Activated CD4-positive, alpha-beta T cell treated with anti-CD3 and anti-CD28 coated beads for 1 hour (primary cell): ENCODE results near the gene NOL12.
"Not testable (repeated sequence)": the region's sequence is repeated elsewhere in the genome, so short reads cannot be mapped to it uniquely, and the experiment has no call there.

Source experiments
- DNase-seq: peaks from one replicate; pipeline ENCODE4 v3.0.0-alpha.2; 2020

NOL12 gene

DNA sequence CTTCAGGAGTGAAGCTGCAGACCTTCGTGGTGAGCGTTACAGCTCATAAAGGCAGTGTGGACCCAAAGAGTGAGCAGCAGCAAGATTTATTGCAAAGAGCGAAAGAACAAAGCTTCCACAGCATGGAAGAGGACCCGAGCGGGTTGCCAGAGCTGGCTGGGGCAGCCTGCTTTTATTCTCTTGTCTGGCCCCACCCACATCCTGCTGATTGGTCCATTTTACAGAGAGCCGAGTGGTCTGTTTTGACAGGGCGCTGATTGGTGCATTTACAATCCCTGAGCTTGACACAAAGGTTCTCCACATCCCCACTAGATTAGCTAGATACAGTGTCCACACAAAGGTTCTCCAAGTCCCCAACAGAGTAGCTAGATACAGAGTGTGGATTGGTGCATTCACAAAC lies 31.1 kb downstream of the NOL12 start:
- DNase-seq: not testable (repeated sequence)

- not testable (repeated sequence) for DNase-seq
Measured at GRCh38 chr22:37717746-37718305, 31.7 kb downstream of the NOL12 start.

DNA sequence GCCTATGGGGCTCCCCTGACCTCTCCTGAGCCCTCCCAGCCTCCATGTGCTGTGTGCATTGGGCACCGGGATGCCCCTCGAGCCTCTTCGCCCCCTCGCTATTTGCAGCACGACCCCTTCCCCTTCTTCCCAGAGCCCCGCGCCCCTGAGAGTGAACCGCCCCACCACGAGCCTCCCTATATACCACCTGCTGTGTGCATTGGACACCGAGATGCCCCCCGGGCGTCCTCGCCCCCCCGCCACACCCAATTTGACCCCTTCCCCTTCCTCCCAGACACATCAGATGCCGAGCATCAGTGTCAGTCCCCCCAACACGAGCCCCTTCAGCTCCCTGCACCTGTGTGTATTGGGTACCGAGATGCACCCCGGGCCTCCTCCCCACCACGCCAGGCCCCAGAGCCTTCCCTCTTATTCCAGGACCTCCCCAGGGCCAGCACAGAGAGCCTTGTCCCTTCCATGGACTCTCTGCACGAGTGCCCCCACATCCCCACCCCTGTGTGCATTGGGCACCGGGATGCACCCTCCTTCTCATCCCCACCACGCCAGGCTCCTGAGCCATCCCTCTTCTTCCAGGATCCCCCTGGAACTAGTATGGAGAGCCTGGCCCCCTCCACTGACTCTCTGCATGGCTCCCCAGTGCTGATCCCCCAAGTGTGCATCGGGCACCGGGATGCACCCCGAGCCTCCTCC lies 39.6 kb downstream of the NOL12 start:
- no peak for DNase-seq

- DNase-seq: no peak
Measured at GRCh38 chr22:37726241-37726887, 40.2 kb downstream of the NOL12 start.

DNA sequence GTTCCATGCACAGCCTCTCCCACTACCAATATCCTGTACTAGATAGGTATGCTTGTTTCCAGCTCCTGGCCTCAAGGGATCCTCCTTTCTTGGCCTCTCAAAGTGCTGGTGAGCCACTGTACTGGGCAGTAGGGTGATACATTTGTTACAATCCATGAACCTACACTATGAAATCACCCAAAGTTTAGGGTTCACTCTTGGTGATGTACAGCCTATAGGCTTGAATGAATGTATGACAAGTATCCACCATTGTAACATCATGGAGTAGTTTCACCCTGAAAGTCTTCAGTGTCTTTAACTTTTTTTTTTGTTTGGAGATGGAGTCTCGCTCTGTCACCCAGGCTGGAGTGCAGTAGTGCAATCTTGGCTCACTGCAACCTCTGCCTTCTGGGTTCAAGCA lies 42.5 kb downstream of the NOL12 start:
- DNase-seq: no peak

GRCh38 chr22:37731804-37732471 lies 45.8 kb downstream of the NOL12 start:
- DNase-seq: no peak

- no peak for DNase-seq
Measured at GRCh38 chr22:37732699-37733607, 46.8 kb downstream of the NOL12 start.

- no peak for DNase-seq
Measured at GRCh38 chr22:37733625-37734401, 47.7 kb downstream of the NOL12 start.

DNA sequence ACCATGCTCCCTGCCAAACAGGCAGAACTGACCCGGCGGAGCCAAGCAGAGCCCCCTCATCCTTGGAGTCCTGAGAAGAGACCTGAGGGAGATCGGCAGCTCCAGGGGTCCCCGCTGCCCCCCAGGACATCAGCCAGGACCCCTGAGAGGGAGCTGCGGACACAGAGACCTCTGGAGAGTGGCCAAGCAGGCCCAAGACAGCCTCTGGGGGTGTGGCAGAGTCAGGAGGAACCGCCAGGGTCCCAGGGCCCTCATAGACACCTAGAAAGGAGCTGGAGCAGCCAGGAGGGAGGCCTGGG lies 48.2 kb downstream of the NOL12 start:
- DNase-seq: no peak

- DNase-seq: no peak
Measured at GRCh38 chr22:37734964-37735451, 48.9 kb downstream of the NOL12 start.

- DNase-seq: no peak
Measured at GRCh38 chr22:37739035-37739434, 52.9 kb downstream of the NOL12 start.

DNA sequence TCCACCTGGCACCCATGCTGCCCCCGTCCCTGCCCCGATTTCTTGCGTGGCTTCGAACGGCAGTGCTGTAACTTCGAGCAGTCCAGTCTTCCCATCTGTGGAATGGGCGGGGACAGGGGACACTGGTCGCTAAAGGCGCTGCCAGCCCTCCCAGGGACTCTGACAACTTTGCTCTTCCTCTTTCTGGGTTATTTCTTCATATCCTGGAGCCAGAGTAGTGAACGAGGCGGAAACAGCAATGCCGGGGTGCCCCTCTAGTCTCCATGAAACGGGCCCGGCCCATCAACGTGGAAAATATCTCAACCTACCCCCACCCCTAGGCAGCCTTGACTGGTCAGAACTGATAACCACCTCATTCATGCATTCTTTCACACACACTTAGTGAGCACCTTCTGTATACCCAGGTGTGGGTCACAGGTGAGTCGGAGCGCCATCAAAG lies 53.5 kb downstream of the NOL12 start:
- no peak for DNase-seq

DNA sequence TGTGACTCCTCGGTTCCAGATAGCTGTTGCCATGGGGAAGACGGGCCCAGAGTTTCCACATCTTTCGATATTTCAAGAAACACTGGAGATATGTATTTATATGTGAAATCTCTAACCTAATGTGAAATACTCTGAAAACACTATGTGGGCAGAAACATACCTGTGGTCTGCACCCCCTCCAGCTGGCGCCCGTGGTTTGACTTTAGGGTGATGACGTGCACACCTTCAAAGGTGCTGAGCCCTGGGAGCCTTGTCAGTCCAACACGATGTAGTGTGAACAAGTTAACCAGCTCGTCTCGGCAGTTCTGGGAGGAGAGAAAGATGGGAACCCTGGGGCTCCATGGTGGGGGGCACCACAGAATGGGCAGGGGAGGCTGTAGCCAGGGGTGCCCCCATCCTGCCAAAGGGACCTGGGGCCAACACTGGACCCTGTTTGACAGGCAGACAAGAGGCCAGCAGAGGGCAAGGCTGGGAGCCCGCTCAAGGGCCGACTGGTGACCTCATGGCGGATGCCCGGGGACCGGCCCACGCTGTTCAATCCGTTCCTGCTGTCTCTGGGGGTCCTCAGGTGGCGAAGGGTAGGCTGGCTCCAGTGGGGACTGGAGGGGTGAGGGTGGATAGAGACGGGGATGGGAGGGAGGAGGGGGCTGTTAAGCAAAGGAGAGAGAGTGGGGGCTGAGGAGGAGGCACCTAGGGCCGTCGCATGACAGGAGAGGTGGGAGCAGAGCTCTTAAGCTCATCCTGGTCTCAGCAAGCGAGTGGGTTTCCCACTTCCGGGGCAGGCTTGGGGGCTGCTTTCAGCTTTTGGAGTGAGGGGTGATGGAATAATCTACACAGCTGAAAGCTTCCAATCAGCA lies 54.5 kb downstream of the NOL12 start:
- no peak for DNase-seq

DNA sequence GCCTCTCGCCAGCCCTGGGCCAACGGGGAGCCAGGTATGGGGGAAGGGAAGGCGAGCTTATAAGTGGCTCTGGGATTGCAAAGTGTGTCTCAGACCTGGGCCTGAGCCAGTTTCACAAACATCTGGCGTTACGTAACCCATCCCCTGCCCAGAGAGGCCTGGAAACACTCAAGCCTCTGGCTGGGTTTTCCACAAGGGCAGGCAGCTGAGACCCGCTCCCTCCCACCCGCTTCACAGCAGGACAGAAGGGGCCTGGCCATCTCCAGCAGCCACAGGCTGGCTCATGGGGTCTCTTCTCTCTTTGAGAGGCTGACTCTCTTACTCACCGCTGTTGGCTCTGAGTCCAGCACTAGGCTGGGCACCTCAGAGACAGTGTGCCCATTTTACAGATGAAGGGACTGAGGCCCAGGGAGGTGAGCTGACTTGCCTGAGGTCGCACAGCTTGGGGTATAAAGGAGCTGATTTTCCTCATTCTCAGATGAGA lies 55.2 kb downstream of the NOL12 start:
- DNase-seq: no peak

- DNase-seq: no peak
Measured at GRCh38 chr22:37742376-37743171, 56.4 kb downstream of the NOL12 start.
